HFF-Myc (cell line): ENCODE results near the gene ALK.

Experiments used
- DNase-seq: peaks from one replicate; pipeline ENCODE4 v3.0.0-alpha.2; 2011; ENCODE audit warnings: low read depth; ENCODE audit errors: extremely low read depth
- H3K4me3 ChIP-seq: replicated peaks from 2 replicates; pipeline ENCODE4 v1.5.1; 2011; ENCODE audit warnings: low read depth, mild to moderate bottlenecking, control low read depth, low read length
- TF ChIP-seq, protein P1 (sequence below): IDR thresholded peaks from 2 replicates; pipeline ENCODE4 v1.5.1; 2012; ENCODE audit warnings: mild to moderate bottlenecking, low read depth, low read length, control low read depth; ENCODE audit errors: missing control alignments

The ALK gene

DNA sequence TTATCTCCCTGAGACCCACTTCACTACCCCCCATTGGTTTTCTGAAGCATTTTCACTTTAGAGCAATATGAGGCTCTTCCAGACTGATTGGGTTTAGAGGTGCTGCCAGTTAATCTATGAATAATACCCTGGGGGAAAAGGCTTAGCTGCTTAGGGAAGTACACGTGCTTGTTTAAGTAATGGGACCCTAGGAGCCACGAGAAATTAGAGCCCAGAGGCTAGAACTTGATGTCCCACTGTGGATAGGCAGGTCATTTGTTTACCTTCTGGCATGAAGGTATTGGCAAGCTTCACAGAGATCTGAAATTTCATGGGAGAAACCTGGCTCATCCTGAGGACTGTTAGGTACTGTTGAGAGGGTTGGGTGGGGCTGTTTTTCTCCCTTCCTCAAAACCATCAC, 746.4 kb downstream of the ALK start:
- DNase-seq, result no peak
- TF ChIP-seq, protein P1, sequence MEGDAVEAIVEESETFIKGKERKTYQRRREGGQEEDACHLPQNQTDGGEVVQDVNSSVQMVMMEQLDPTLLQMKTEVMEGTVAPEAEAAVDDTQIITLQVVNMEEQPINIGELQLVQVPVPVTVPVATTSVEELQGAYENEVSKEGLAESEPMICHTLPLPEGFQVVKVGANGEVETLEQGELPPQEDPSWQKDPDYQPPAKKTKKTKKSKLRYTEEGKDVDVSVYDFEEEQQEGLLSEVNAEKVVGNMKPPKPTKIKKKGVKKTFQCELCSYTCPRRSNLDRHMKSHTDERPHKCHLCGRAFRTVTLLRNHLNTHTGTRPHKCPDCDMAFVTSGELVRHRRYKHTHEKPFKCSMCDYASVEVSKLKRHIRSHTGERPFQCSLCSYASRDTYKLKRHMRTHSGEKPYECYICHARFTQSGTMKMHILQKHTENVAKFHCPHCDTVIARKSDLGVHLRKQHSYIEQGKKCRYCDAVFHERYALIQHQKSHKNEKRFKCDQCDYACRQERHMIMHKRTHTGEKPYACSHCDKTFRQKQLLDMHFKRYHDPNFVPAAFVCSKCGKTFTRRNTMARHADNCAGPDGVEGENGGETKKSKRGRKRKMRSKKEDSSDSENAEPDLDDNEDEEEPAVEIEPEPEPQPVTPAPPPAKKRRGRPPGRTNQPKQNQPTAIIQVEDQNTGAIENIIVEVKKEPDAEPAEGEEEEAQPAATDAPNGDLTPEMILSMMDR, result no peak
- H3K4me3 ChIP-seq, result no peak overlapping the region

DNA sequence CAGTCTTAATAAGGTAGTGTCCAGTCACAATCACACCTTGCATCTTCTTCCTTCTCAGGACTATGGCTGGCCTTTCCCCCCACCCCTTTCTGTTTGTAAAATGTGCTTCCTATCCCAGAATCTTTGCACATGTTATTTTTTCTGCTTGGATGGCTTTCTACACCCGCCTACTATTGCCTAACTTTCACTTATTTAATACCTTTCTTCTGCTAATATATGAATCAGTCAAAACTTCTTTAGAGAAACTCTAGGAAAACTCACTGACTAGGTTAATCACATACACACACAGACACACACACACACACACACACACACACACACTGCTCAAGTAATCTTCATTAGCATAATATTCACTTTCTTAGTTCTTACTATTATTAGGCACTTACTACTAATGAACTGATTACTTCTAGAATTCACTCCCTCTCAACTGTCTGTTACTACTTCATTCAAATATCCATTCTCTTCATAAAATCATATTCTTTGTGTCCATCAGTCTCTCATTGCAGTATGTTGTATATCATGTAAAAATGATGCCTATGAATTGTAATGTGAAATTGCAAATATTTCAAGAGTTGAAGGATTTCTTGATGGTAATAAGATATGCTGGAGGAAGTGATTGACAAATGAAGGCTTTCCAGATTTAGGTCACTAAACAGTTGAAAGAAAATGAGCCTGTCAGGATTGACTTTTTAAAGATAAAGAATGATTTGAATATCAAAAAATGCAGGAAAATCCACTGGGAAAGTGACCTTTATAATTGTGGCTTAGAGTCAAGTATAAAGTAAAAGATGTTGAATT, 754.9 kb downstream of the ALK start:
- no peak overlapping the region for H3K4me3 ChIP-seq
- TF ChIP-seq, protein P1, result no peak
- no peak for DNase-seq

DNA sequence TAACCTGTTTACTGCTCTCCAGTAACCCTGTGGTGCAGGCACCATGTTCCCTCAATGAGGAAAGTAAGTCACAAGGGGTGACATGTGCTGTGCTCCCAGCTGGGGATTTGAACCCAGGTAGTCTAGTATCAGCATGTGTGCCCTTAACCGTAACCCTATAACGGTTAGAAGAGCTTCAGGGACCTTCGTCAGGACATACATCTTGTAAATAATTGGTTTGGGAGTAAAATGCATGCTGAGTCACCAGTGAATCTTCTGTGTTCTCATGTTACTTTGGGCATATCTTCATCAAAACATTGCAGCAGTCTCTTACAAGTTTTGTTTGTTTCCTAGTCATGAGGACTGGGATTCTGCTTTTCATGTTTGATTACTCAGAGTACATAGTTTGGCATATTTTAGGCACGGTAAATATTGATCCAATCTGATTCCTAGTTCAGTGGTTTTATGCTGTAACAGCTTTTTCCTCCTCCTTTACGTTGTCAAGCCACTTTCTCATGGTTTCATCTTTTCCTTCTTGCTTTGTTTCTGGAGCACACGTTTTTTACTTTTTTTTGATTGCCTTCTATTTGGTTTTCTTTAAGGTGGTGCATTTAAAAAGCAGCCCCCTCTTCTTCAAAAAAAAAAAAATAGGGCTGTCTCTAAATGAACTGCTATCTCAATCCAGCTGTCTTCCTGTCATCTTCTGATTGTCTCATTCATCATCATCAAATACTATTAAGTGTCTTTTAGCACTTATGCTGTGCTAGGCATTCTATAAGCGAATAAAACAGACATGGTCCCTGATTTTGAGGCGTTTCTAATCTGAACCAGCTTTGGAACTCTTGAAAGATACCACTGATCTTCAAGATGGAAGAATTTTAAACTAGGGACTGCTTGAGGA, 755.8 kb downstream of the ALK start:
- peak; percentile 82 for DNase-seq
- TF ChIP-seq, protein P1, result no peak
- H3K4me3 ChIP-seq, result no peak overlapping the region

DNA sequence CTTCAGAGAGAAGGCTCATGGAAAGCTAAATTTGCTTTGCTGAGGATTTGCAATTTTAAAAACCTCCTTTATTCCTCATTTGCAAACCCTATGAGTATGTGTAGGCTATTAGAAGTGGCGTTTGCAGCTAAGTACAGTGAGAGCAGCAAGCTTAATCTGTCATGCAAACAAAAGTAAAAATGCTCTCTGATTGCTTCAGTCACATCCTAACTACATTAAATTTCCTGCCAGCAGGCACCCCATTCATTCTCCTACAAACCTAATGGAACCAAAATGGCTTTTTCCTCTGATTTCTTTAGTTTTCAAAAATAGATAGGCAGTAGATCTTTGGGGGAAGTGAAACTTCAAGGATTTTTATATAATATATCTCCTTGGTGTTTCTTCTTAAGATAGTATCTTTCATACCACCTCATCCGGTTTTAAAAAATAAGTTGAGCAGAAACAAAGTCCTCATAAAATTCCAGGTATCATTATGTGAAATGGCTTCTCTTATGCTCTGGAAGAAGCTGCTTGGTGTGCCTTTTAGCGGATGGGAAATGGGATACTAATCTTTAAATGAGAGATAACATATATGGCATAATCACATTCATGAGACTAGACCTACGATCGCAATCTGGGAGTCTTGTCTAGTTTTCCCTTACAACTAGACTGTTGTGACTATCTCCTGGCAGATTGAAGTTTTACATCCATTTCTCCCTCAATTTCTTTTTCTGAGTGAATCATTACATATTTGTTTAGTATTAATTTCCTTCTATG, 757.1 kb downstream of the ALK start:
- TF ChIP-seq, protein P1, result no peak
- H3K4me3 ChIP-seq, result no peak overlapping the region
- DNase-seq, result no peak

DNA sequence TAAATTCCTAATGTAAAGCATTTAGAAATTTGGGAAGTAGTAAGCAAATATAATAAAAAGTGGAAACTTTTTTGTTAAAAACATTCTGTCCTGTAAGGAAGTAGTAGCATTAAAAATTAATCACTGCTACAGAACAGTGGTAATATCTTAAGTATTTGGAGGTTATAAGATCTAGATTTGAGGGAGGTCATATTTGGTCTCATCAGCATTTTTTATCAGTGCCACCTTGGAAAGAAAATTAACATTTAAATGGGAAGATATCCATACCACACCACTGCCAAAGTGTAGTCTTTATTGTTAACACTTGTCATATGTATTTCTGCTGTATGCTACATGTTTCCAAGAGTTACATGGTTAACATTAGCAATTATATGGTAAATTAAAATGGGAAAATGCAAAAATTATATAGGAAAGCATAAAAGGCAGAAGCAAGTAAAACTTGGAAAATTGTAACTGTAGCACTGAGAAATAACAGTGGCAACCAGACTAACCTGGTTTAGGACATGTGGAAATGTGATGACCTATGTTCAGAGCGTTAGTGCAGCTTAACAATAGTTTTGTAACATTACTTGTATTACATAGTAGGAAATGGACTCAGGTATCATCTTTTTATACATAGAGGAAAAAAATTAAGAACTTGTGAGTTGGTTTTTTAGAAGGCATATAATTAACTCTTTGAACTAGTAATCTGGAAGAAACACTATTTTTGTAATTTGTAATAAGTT, 759.0 kb downstream of the ALK start:
- no peak overlapping the region for H3K4me3 ChIP-seq
- TF ChIP-seq, protein P1, result no peak
- no peak for DNase-seq

DNA sequence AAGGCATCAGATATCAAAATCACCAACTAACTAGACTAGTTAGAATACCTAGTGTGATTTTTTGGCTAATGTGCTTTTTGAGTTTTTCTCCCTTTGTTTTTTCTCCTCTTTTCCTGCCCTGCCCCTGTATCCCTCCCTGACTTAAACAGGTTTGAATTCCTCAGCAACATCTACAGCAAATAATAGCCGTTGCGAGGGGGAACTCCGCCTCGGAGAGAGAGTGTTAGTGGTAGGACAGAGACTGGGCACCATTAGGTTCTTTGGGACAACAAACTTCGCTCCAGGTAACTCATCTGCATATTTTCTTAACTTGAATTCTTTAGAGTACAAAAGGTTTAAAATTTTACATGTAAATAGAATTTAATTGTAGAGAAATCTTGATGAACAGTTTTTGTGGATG, 761.2 kb downstream of the ALK start:
- no peak overlapping the region for H3K4me3 ChIP-seq
- DNase-seq, result no peak
- TF ChIP-seq, protein P1, result no peak
